SK-N-SH treated with all-trans-retinoic acid at 6 μM for 48 hours (cell line): Measurements from ENCODE around the gene LRMDA.
A peak's percentile ranks its signal among the peaks of the same experiment; 100 is the strongest.

Source experiments
- ATAC-seq: fragments of 200-7000 bp; cut with Tn5 transposase; 3 replicates; pipeline ENCODE4 v1.9.1; 2020; ENCODE audit warnings: mild to moderate bottlenecking, moderate library complexity
- BACH2 ChIP-seq: fragments of 250-450 bp; sonication (Bioruptor Pico); IDR thresholded peaks from 2 replicates; pipeline ENCODE4 v1.9.0; 2021; ENCODE audit warnings: mild to moderate bottlenecking, borderline replicate concordance
- CSDC2 ChIP-seq: fragments of 250-450 bp; sonication (Bioruptor Pico); IDR thresholded peaks from 2 replicates; pipeline ENCODE4 v1.5.0; 2020; ENCODE audit warnings: mild to moderate bottlenecking, moderate library complexity
- ESRRG ChIP-seq: fragments of 250-450 bp; sonication (Bioruptor Pico); IDR thresholded peaks from 2 replicates; pipeline ENCODE4 v1.6.1; 2021; ENCODE audit warnings: mild to moderate bottlenecking
- GLIS3 ChIP-seq: fragments of 250-450 bp; sonication (Bioruptor Pico); IDR thresholded peaks from 2 replicates; pipeline ENCODE4 v1.5.0; 2020; ENCODE audit warnings: mild to moderate bottlenecking, moderate library complexity
- PPARA ChIP-seq: fragments of 250-450 bp; sonication (Bioruptor Pico); IDR thresholded peaks from 2 replicates; pipeline ENCODE4 v1.5.0; 2020; ENCODE audit warnings: mild to moderate bottlenecking, borderline replicate concordance
- RARB ChIP-seq: fragments of 250-450 bp; sonication (Bioruptor Pico); IDR thresholded peaks from 2 replicates; pipeline ENCODE4 v1.8.0; 2021; ENCODE audit warnings: mild to moderate bottlenecking, moderate library complexity
- SNAI2 ChIP-seq: fragments of 250-450 bp; sonication (Bioruptor Pico); IDR thresholded peaks from 2 replicates; pipeline ENCODE4 v1.5.0; 2020; ENCODE audit warnings: mild to moderate bottlenecking, moderate library complexity
- TCF4 ChIP-seq: fragments of 250-450 bp; sonication (Bioruptor Pico); IDR thresholded peaks from 2 replicates; pipeline ENCODE4 v1.8.0; 2021; ENCODE audit warnings: mild to moderate bottlenecking, moderate library complexity, borderline replicate concordance
- TOX ChIP-seq: fragments of 250-450 bp; sonication (Bioruptor Pico); IDR thresholded peaks from 2 replicates; pipeline ENCODE4 v1.8.0; 2021; ENCODE audit warnings: mild to moderate bottlenecking, moderate library complexity, borderline replicate concordance
- ZC3H10 ChIP-seq: fragments of 250-450 bp; sonication (Bioruptor Pico); IDR thresholded peaks from 2 replicates; pipeline ENCODE4 v1.5.1; 2021; ENCODE audit warnings: mild to moderate bottlenecking, moderate library complexity
- ZFP3 ChIP-seq: fragments of 250-450 bp; sonication (Bioruptor Pico); IDR thresholded peaks from 2 replicates; pipeline ENCODE4 v1.5.0; 2020; ENCODE audit warnings: mild to moderate bottlenecking, moderate library complexity
- ZFP30 ChIP-seq: fragments of 450-650 bp; formaldehyde crosslinking; IDR thresholded peaks from 2 replicates; pipeline ENCODE4 v1.5.0; 2022; ENCODE audit warnings: mild to moderate bottlenecking, moderate library complexity
- ZNF565 ChIP-seq: fragments of 450-650 bp; formaldehyde crosslinking; conservative IDR thresholded peaks from 2 replicates; pipeline ENCODE4 v1.5.0; 2020; ENCODE audit warnings: low read depth, mild to moderate bottlenecking, moderate library complexity
- ZNF8 ChIP-seq: fragments of 450-650 bp; formaldehyde crosslinking; IDR thresholded peaks from 2 replicates; pipeline ENCODE4 v1.5.0; 2020; ENCODE audit warnings: mild to moderate bottlenecking, moderate library complexity
- TF ChIP-seq, protein P1 (sequence below): fragments of 250-450 bp; sonication (Bioruptor Pico); IDR thresholded peaks from 2 replicates; pipeline ENCODE4 v1.5.1; 2021; ENCODE audit warnings: mild to moderate bottlenecking, moderate library complexity
- TF ChIP-seq, protein P2 (sequence below): fragments of 250-450 bp; sonication (Bioruptor Pico); IDR thresholded peaks from 2 replicates; pipeline ENCODE4 v1.5.0; 2020; ENCODE audit warnings: mild to moderate bottlenecking, moderate library complexity
- TF ChIP-seq, protein P3 (sequence below): fragments of 250-450 bp; sonication (Bioruptor Pico); IDR thresholded peaks from 2 replicates; pipeline ENCODE4 v1.8.0; 2021; ENCODE audit warnings: low read depth, mild to moderate bottlenecking, moderate library complexity, borderline replicate concordance
- TF ChIP-seq, protein P4 (sequence below): fragments of 250-450 bp; sonication (Bioruptor Pico); IDR thresholded peaks from 2 replicates; pipeline ENCODE4 v1.5.1; 2020; ENCODE audit warnings: low read depth, mild to moderate bottlenecking, moderate library complexity

Gene LRMDA

DNA sequence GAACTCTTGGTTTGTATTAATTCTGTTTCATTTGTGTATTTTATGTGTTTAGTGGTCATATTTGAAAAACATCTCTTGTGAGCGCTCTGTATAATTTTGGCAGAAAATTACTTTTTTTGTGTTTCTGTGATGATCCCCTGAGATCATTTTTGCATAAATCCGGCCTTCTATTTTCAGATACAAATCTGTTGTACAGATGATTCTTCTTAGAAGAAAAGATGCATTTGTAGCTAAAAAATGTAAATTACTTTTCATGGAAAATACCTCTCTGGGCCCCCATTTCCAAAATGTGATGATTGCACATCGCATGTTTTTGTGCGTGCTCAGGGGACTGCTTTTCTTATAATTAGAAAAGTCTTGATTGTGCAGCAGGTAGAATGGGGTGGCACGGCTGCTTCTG lies 395.4 kb downstream of the LRMDA start (continued):
- TF ChIP-seq, protein P1, sequence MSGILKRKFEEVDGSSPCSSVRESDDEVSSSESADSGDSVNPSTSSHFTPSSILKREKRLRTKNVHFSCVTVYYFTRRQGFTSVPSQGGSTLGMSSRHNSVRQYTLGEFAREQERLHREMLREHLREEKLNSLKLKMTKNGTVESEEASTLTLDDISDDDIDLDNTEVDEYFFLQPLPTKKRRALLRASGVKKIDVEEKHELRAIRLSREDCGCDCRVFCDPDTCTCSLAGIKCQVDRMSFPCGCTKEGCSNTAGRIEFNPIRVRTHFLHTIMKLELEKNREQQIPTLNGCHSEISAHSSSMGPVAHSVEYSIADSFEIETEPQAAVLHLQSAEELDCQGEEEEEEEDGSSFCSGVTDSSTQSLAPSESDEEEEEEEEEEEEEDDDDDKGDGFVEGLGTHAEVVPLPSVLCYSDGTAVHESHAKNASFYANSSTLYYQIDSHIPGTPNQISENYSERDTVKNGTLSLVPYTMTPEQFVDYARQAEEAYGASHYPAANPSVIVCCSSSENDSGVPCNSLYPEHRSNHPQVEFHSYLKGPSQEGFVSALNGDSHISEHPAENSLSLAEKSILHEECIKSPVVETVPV: no peak
- TF ChIP-seq SNAI2 (CRISPR knock-in tag) (no peak), PPARA (CRISPR knock-in tag) (no peak), ESRRG (no peak), GLIS3 (no peak), ZFP30 (no peak)

DNA sequence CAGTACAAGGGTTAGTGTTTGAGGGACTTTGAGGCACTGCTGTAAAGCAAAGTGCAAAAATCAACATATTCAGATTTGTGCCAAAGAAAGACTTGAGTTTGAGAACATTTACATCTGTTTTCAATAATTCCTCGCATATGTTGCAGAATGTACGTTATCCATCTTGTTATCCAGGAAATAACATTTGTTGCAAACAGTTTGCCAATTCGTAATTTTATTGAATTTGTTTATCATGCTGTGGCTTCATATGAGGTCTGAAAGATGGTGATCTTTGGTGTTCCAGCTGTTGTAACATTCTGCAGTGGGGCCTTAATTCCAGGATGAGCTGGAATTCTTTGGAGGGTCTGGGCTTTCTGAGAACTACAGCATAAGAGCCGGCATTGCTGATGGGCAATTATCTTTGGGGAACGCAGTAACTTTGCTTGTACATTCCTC lies 396.2 kb downstream of the LRMDA start:
- no peak for ATAC-seq

DNA sequence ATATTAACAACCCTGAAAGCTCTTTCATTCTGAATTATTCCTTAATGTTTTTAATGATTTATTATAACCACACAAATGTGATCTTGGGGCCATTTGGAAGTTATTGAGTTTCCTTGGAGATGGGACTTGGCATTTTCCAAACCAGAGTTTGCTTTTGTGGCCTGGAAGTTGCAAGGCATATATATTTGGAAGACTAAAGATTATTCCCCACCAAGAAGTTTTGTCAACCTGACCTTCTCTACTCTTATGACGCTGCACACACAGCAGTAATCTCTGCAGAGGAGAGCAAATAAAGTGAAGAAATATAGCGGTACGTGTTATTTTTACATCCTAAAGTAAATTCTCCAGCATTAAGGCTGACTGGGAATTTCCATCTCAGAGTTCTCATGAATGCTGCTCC lies 397.0 kb downstream of the LRMDA start:
- TF ChIP-seq ZFP3 (CRISPR knock-in tag) (no peak), ZNF565 (CRISPR knock-in tag) (no peak), RARB (CRISPR knock-in tag) (no peak), TOX (CRISPR knock-in tag) (no peak), PPARA (CRISPR knock-in tag) (no peak), CSDC2 (CRISPR knock-in tag) (no peak), ZNF8 (CRISPR knock-in tag) (no peak), ZC3H10 (CRISPR knock-in tag) (no peak), BACH2 (CRISPR knock-in tag) (no peak), ZFP30 (no peak)
- TF ChIP-seq, protein P1: no peak
- TF ChIP-seq, protein P2, sequence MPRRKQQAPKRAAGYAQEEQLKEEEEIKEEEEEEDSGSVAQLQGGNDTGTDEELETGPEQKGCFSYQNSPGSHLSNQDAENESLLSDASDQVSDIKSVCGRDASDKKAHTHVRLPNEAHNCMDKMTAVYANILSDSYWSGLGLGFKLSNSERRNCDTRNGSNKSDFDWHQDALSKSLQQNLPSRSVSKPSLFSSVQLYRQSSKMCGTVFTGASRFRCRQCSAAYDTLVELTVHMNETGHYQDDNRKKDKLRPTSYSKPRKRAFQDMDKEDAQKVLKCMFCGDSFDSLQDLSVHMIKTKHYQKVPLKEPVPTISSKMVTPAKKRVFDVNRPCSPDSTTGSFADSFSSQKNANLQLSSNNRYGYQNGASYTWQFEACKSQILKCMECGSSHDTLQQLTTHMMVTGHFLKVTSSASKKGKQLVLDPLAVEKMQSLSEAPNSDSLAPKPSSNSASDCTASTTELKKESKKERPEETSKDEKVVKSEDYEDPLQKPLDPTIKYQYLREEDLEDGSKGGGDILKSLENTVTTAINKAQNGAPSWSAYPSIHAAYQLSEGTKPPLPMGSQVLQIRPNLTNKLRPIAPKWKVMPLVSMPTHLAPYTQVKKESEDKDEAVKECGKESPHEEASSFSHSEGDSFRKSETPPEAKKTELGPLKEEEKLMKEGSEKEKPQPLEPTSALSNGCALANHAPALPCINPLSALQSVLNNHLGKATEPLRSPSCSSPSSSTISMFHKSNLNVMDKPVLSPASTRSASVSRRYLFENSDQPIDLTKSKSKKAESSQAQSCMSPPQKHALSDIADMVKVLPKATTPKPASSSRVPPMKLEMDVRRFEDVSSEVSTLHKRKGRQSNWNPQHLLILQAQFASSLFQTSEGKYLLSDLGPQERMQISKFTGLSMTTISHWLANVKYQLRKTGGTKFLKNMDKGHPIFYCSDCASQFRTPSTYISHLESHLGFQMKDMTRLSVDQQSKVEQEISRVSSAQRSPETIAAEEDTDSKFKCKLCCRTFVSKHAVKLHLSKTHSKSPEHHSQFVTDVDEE (CRISPR knock-in tag): no peak
- TF ChIP-seq, protein P3, sequence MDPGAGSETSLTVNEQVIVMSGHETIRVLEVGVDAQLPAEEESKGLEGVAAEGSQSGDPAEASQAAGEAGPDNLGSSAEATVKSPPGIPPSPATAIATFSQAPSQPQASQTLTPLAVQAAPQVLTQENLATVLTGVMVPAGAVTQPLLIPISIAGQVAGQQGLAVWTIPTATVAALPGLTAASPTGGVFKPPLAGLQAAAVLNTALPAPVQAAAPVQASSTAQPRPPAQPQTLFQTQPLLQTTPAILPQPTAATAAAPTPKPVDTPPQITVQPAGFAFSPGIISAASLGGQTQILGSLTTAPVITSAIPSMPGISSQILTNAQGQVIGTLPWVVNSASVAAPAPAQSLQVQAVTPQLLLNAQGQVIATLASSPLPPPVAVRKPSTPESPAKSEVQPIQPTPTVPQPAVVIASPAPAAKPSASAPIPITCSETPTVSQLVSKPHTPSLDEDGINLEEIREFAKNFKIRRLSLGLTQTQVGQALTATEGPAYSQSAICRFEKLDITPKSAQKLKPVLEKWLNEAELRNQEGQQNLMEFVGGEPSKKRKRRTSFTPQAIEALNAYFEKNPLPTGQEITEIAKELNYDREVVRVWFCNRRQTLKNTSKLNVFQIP: no peak
- TF ChIP-seq, all 23 proteins: peak for 0
- ATAC-seq: no peak

More for the DNA sequence above, 396.2 kb downstream of the LRMDA start:
- TF ChIP-seq, protein P3: no peak
- TF ChIP-seq, protein P2 (CRISPR knock-in tag): peak; percentile 90
- TF ChIP-seq SNAI2 (CRISPR knock-in tag) (no peak), TCF4 (peak; percentile 97), ZFP30 (no peak)
- TF ChIP-seq, protein P4, sequence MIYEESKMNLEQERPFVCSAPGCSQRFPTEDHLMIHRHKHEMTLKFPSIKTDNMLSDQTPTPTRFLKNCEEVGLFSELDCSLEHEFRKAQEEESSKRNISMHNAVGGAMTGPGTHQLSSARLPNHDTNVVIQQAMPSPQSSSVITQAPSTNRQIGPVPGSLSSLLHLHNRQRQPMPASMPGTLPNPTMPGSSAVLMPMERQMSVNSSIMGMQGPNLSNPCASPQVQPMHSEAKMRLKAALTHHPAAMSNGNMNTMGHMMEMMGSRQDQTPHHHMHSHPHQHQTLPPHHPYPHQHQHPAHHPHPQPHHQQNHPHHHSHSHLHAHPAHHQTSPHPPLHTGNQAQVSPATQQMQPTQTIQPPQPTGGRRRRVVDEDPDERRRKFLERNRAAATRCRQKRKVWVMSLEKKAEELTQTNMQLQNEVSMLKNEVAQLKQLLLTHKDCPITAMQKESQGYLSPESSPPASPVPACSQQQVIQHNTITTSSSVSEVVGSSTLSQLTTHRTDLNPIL: no peak
